Raji (cell line): ENCODE data around the gene POMGNT2.

Experiments used
- POLR2A ChIP-seq: IDR thresholded peaks from 2 replicates; pipeline ENCODE4 v1.6.1; 2011; ENCODE audit warnings: low read depth, low read length, control low read depth; ENCODE audit not compliant: insufficient read depth

The POMGNT2 gene

GRCh38 chr3:43073116-43073835 lies 32.6 kb downstream of the POMGNT2 start:
- TF ChIP-seq POLR2A: no peak

- TF ChIP-seq POLR2A: no peak
Observed at GRCh38 chr3:43072361-43072760, 33.5 kb downstream of the POMGNT2 start.

- no peak for TF ChIP-seq POLR2A
Observed at GRCh38 chr3:43071313-43071893, 34.5 kb downstream of the POMGNT2 start.

GRCh38 chr3:43063114-43063513 lies 42.8 kb downstream of the POMGNT2 start:
- TF ChIP-seq POLR2A: no peak

GRCh38 chr3:43062564-43063040 lies 43.3 kb downstream of the POMGNT2 start:
- no peak for TF ChIP-seq POLR2A

GRCh38 chr3:43062040-43062563 lies 43.8 kb downstream of the POMGNT2 start:
- no peak for TF ChIP-seq POLR2A

- no peak for TF ChIP-seq POLR2A
Observed at GRCh38 chr3:43061101-43061895, 44.6 kb downstream of the POMGNT2 start.

- no peak for TF ChIP-seq POLR2A
Observed at GRCh38 chr3:43059456-43059855, 46.4 kb downstream of the POMGNT2 start.

GRCh38 chr3:43055806-43056770 lies 49.8 kb downstream of the POMGNT2 start:
- TF ChIP-seq POLR2A: no peak

GRCh38 chr3:43055393-43055792 lies 50.5 kb downstream of the POMGNT2 start:
- no peak for TF ChIP-seq POLR2A

- no peak for TF ChIP-seq POLR2A
Observed at GRCh38 chr3:43054754-43055153, 51.1 kb downstream of the POMGNT2 start.

GRCh38 chr3:43053291-43053690 lies 52.6 kb downstream of the POMGNT2 start:
- TF ChIP-seq POLR2A: no peak

- no peak for TF ChIP-seq POLR2A
Observed at GRCh38 chr3:43048470-43048869, 57.4 kb downstream of the POMGNT2 start.

- no peak for TF ChIP-seq POLR2A
Observed at GRCh38 chr3:43046583-43046982, 59.3 kb downstream of the POMGNT2 start.
